Tracheal epithelial cell (primary cell): Measurements from ENCODE around the gene DRD4. TPM values are rescaled to one million over a fixed set of nuclear protein-coding genes. Genes with fewer than 3 reads are reported as not detected.

Experiments
- total RNA-seq: library from RNA; depleted of rRNA; stranded (reverse); fragments of >200 nt; gene quantifications from 2 replicates; pipeline ENCODE4 v1.2.1, GENCODE V29; 2014

The DRD4 gene
- total RNA-seq: not detected in 2 replicates

DNA sequence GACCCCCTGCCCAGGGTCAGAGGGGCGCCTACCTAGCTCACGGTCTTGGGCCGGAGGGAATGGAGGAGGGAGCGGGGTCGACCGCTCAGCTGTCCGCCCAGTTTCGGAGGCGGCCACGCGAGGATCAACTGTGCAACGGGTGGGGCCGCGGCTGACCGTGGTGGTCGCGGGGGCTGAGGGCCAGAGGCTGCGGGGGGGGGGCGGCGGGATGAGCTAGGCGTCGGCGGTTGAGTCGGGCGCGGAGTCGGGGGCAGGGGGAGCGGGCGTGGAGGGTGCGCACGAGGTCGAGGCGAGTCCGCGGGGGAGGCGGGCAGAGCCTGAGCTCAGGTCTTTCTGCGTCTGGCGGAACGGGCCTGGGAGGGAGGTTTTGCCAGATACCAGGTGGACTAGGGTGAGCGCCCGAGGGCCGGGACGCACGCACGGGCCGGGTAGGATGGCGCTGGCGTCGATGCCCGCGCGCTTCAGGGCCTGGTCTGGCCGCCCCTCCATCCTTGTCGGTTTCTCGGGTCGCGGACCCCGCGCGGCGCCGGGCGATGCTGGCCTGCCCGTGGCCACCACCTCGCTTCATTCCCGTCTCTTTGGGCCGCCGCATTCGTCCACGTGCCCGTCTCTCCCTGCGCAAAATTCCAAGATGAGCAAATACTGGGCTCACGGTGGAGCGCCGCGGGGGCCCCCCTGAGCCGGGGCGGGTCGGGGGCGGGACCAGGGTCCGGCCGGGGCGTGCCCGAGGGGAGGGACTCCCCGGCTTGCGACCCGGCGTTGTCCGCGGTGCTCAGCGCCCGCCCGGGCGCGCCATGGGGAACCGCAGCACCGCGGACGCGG, at the start of gene DRD4:
Gene DRD4 (plus strand): TSS at position 759 of the 822 bp plus-strand sequence. CDS start 36 bp downstream, at position 795.

DNA sequence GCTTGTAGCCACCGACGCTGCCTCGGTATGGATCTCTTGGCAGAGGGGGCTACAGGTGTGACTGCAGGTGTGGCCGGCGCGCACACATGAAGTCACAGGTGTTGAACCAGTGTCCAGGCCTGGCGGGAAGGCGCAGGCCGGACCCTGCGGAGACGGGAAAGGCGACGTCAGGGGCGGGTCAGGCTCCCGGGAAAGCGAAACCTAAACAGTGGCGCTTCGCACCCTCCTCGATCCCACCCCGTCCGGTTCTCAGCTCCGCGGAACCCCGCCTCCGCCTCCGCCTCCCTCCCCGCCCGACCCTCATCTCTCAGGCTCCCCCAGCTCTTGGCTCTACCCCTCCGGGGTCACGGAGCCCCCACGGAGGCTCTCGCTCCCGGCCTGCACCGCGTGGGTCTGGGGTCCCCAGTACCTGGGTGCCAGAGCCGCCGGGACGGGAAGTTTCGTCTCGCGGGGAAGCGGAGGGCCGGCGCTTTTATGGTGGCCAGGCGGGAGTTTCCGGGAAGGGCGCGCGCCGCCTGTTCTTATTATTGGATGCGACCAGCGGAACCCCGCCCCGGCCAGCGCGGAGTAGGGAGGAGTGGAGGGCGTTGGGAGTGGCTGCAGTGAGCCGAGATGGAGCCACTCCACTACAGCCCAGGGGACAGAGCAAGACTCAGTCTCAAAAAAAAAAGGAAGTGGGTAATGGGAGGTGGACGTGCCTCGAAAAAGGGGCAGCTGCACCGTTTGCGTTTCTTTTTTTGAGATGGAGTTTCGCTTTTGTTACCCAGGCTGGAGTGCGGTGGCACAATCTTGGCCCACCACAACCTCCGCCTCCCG, 21.4 kb upstream of the DRD4 start, which contains the start of gene IRF7:
Gene IRF7 (minus strand): TSS at position 447 of the 816 bp plus-strand sequence. CDS start 586 bp downstream, outside the sequence.

DNA sequence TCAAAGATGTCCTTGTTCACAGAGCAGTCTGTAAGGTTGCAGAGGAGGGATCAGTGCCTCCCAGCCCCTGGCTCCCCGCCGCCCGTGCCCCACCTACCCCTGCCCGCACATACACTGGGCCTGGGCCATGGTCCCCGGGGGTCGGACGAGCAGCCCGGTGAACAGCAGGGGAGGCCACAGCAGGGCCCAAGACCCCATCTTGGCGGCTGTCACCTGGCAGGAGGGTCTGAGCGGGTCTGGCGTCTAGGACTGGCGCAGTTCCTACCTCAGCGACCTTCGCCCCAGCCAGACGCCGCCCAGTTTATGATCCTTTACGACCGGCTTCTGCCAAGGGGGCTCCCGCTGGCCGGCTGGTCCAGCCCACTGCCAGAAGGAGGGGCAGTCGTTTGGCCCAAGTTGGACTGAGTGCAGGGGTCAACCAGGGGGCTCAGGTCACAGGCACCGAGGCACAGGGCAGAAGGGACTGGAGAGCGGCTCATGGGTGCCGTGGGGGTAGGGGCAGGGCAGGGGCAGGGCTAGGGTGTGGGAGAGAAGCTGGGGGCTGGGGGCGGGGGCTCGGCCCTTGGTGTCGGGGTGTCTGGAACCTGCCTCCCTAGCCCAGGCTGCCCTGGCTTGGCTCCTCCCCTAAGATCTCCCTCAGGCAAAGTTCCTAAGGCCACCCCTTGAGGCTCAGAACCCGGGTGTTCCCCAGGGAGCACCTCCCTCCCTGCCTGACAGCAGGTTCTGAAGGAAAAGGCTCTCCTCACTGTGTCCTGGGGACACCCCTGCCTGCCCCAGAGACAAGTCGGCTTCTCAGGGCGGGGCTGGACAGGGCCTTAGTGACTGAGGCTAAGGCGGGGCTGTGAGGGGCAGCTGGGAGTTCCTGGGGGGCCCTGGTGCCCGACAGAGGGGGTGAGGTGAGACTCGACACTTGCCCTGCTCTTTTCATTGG, 12.1 kb upstream of the DRD4 start, which contains the start of gene CDHR5:
Gene CDHR5 (minus strand): TSS at position 251 of the 931 bp plus-strand sequence. CDS start 53 bp downstream, at position 198.

DNA sequence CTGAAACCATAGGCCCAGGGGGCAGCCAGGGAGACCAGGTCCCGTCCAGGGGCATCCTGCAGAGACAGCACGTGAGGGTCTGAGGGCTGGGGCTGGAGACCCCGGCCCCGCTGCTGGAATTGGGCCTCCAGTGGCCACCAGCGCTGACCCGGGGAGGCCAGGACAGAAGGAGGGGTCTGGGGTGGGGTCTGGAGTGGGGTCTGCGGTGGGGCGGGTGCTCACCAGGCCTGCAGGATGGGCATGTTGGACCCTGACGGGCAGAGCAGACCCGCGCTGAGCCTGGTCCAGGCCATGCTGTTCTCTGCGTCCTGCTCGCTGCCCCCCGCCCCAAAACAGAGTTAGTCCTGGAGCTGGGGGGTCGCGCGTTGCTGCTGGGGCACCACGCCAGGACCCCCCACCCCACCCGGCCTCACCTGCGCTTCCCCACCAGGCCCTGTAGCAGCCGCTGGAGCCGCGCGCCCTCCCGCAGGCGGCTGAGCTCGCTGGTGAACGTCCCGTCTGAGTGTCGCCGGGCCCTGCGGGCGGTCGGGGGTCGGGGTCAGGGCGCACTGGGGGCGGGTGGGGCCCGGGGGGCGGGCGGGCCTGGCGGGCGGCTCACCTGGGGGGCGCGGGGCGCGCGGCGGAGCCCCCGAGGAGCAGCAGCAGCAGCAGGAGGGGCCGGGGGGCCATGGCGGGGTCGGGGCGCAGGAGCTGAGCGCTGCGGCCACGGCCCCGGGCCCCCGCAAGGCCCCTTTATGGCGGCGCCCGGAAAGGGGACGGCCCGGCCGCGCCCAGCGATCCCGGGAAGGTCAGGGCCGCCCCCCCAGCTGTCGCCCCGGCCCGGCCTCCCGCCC, 10.4 kb upstream of the DRD4 start, which contains the start of gene SCT:
Gene SCT (minus strand): TSS at position 707 of the 833 bp plus-strand sequence. CDS start 38 bp downstream, at position 669.

Other genes with a start within 250 kb of the DRD4 start
- 290 and 382 TPM in 2 replicates for gene PKP3, start 243.1 kb upstream of the DRD4 start, total RNA-seq
- gene SIGIRR, start 222.3 kb upstream of the DRD4 start, total RNA-seq: 16.9 and 26.4 TPM in 2 replicates
- gene ANO9, start 195.3 kb upstream of the DRD4 start, total RNA-seq: 7.7 and 16.4 TPM in 2 replicates
- 35.7 and 42.2 TPM in 2 replicates for gene PTDSS2, start 187.0 kb upstream of the DRD4 start, total RNA-seq
- gene RNH1, start 130.0 kb upstream of the DRD4 start, total RNA-seq: 433 and 438 TPM in 2 replicates
- gene HRAS, start 101.7 kb upstream of the DRD4 start, total RNA-seq: 85.5 and 92.5 TPM in 2 replicates
- 0.21 and 0.48 TPM in 2 replicates for gene LRRC56, start 99.7 kb upstream of the DRD4 start, total RNA-seq
- 1.7 and 3.2 TPM in 2 replicates for gene LMNTD2, start 76.5 kb upstream of the DRD4 start, total RNA-seq
- 49.7 and 60.0 TPM in 2 replicates for gene RASSF7, start 76.3 kb upstream of the DRD4 start, total RNA-seq
- 20.7 and 28.9 TPM in 2 replicates for gene PHRF1, start 60.8 kb upstream of the DRD4 start, total RNA-seq
- 10.8 and 21.7 TPM in 2 replicates for gene IRF7, start 21.3 kb upstream of the DRD4 start, total RNA-seq
- not detected in 2 replicates for gene CDHR5, start 12.3 kb upstream of the DRD4 start, total RNA-seq
- not detected in 2 replicates for gene SCT, start 10.1 kb upstream of the DRD4 start, total RNA-seq
- gene DEAF1, start 58.0 kb downstream of the DRD4 start, total RNA-seq: 31.1 and 41.1 TPM in 2 replicates
- 4.8 and 15.6 TPM in 2 replicates for gene TMEM80, start 58.5 kb downstream of the DRD4 start, total RNA-seq
- gene EPS8L2, start 69.0 kb downstream of the DRD4 start, total RNA-seq: 165 and 183 TPM in 2 replicates
- gene TALDO1, start 110.2 kb downstream of the DRD4 start, total RNA-seq: 259 and 288 TPM in 2 replicates
- gene GATD1, start 140.2 kb downstream of the DRD4 start, total RNA-seq: 19.5 and 23.2 TPM in 2 replicates
- gene CEND1, start 152.8 kb downstream of the DRD4 start, total RNA-seq: not detected in 2 replicates
- 9.2 and 11.3 TPM in 2 replicates for gene SLC25A22, start 161.0 kb downstream of the DRD4 start, total RNA-seq
- gene PIDD1, start 168.0 kb downstream of the DRD4 start, total RNA-seq: 4.8 and 7.2 TPM in 2 replicates
- 347 and 511 TPM in 2 replicates for gene RPLP2, start 172.7 kb downstream of the DRD4 start, total RNA-seq
- gene PNPLA2, start 181.6 kb downstream of the DRD4 start, total RNA-seq: 11.1 and 11.9 TPM in 2 replicates
- gene CRACR2B, start 190.7 kb downstream of the DRD4 start, total RNA-seq: 0.43 and 2.4 TPM in 2 replicates
- gene CD151, start 195.7 kb downstream of the DRD4 start, total RNA-seq: 274 and 430 TPM in 2 replicates
- gene POLR2L, start 205.3 kb downstream of the DRD4 start, total RNA-seq: 15.1 and 37.4 TPM in 2 replicates
- gene TSPAN4, start 205.6 kb downstream of the DRD4 start, total RNA-seq: 45.0 and 53.3 TPM in 2 replicates